HG03565 (cell line): Measurements from ENCODE around the gene BTG4.

Source experiments
- ATAC-seq: cut with Tn5 transposase; IDR thresholded peaks from one replicate; pipeline ENCODE4 v1.9.1; 2021; ENCODE audit warnings: mild to moderate bottlenecking, moderate library complexity; ENCODE audit not compliant: unreplicated experiment

The BTG4 gene

DNA sequence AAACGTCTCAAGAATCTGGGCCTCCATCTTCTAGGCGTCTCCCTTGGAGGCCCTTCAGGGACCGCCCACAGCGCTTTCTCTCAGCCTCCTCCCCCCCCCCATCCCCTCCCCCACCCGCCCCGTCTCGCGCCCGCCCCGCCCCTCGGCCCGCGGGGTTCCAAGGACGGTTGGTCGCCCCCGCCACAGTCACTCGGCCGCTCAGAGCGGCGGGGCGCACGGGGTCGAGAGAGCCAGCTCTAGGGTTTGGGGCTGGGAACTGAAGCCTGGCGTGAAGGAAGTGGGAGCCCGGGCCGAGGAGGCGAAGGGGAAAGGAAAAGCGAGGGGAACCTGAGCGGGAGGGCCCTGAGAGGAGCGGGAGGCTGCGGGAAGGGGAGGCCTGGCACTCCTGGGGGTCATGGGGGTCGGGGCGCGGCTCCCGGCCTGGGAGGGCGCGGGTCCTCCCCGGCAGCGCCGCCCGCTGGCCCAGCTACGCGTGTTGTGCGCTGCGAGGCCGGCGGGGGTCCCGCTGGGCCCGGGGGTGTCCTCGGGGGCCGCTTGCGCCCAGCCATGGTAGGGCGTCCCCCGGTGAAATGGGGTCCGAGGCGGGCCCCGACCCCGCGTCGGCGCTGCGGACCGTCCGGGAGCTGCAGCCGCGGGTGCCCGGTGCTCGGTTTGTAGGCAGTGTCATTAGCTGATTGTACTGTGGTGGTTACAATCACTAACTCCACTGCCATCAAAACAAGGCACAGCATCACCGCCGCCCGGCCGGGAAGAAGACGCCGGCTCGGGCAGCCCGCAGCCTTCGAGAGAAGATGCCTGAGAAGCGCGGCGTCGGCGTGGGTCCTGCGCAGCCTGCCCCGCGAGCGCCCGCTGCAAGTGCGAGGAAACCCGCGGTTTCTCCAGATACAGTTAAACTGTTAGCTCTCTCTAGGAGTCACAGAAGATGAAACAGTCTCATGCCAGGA, at the start of gene BTG4:
Gene BTG4 (minus strand): TSS at position 91 of the 944 bp plus-strand sequence. CDS start 13,610 bp downstream, outside the sequence.
- ATAC-seq: no peak

DNA sequence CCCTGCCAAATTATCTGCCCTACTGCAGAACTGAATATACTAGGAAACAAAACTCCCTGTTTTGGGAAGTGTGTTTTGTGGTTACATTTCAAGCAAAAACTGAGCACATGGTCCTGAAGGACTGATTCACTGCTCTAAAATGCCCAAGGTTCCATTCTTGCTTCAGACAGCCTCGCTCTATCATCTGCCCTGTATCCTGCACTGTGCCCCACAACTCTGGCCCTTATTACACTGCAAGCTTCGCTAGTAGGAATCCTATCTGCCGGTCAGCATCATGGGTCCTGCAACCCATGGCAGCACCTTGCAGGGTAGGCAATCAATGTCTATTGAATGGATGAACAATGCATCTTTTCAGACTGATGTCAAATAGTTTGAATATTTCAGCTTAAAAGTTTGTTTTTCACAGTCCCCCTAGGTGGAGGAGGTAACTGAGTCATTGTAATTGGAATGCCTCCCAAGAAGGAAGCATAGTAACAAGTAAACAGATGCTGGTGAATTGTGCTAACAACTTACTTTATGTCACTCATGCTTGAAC, 49.7 kb upstream of the BTG4 start:
- ATAC-seq: no peak

DNA sequence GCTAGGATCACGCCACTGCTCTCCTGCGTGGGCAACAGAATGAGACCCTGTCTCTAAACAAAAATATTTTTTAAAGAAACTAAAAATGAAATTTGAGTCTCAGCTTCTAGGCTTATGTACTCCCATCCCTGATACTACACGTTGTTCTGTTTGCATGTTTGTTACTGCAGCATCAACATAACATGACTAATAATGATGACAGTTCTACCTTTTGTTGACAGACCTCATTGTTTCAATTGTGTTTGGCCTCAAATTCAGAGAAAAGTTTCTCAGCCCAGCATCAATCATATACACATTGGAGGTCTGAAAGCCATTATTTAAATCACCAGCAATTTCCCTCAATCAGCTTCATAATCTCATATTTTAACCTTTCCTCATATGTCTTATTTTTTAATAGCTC, 49.1 kb upstream of the BTG4 start:
- no peak for ATAC-seq

DNA sequence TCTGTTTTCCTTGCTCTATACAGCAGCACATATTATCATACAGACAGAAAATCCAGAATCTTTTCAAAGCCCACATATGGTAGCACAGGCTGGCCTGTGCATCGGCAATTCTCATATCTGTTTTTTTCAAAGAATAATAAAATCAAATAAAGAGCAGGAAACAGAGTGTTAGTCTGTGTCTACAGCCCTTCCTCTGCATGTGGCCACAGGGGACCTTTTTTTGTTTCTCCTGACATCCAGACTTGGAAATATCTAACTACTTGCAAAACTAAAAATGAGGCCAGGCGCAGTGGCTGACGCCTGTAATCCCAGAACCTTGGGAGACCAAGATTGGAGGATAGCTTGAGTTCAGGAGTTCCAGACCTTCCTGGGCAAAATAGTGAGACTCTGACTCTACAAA, 48.6 kb upstream of the BTG4 start:
- ATAC-seq: no peak

DNA sequence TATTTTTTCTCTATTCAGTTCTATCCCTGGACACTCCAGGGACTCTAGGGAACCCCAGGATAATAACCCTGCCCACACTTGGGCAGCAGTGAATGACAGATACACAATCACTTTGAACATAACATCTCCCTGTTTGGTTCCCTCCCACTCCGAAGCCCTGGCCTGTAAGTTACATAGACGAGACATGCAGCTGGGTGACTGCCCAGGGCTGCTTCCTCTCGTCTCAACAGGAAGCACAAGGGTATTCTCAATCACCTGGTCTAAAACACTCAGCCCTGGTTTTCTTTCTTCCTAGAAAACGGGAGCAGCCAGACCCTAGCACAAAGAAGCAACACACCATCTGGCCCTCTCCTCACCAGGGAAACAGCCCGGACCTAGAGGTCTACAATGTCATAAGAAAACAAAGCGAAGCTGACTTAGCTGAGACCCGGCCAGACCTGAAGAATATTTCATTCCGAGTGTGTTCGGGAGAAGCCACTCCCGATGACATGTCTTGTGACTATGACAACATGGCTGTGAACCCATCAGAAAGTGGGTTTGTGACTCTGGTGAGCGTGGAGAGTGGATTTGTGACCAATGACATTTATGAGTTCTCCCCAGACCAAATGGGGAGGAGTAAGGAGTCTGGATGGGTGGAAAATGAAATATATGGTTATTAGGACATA, 47.7 kb upstream of the BTG4 start:
- no peak for ATAC-seq

DNA sequence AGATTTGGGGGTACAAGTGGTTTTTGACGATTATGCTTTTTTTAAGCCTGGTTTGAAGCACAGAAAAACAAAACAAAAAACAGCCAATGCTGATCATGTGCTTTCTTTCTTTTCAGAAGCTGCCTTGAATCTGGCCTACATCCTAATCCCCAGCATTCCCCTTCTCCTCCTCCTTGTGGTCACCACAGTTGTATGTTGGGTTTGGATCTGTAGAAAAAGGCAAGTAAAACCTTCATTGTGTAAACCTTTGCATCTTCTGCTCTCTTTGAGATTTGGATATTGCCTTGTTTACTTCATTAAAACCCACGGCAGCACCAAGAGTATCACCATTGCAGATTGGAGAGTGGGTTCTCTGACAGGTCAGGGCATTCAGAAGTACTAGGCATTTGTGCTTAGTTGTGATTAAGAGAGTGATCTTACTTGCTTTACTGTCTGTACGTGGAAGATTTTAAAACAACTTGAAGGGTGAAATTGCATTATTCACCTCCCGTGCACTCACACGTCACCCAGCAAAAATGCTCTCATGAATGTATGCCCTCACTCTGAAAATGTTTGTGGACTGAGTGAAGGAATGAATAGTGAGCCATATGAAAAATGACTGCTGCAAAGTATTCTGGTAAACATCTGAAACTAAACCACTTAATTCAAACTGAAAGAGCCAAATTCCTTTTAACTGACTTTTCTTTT, 45.4 kb upstream of the BTG4 start:
- ATAC-seq: no peak

DNA sequence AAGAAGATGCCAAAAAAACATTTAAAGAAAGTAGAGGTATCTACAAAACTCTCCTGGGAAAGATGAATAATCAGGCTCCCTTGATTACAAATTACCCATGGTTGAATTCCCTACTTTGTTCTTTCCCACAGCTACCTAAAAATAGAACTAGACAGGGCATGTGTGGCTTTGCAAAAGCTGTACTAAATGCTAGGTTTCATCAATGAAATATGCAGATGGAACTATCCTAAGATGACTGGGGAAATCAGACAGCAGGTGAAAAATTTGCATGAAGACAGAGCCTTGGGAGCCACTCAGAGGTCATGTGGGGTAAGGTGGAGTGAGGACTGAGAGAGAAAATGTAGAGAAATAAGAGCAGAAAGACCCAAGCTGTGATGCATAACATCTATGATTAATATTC, 43.1 kb upstream of the BTG4 start:
- ATAC-seq: no peak

DNA sequence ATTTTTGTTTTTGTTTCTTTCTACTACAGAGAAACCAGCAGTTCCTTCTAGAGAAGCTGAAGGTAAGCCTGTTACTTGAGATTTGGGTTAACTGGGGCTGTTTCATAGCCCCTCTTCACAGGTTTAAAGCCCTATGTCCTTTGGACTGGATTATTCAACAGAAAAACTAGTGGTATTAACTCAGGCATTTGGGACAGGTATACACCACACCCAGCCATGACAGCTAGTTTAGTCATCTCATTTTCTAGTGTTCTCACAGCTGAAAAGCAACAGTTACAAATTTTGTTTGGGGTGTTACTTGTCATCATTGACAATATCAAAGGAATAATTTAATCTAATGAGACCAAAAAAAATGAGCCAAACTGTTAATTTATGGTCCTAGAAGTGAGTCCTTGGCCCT, 42.3 kb upstream of the BTG4 start:
- ATAC-seq: no peak

DNA sequence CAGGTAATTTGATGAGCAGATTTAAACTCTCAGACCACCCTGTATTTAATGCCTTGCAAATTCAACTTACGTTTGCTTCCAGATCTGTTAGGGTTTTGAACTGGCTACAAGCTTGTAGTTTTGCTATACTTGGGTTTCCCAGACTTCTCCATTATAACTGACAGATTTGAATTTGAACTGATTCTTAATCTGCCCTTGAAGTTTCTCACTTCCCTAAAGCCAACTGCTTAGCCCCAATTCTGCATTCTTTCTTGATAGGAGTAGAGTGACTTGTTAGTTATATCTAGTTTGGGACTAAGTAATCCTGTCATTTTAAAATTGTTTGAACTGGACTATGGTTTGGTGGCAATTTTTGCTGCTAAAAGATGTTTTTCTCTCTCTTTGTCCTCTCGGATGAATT, 38.1 kb upstream of the BTG4 start:
- no peak for ATAC-seq

DNA sequence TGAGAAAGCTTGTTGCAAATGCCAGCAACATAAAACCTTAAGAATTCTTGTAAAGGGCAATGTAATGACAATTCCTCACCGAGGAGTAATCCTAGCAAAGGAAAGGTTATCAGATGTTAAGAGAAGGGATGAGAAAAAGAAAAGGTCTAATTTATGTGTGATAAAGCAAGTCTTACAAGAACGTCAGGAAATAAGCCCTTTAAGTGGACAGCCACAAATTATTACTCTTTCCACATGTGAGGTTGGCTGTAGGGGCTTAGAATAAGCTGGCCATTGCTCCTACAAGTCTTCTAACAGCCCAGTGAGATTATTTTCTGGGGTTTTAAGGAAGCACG, 37.6 kb upstream of the BTG4 start:
- ATAC-seq: no peak

DNA sequence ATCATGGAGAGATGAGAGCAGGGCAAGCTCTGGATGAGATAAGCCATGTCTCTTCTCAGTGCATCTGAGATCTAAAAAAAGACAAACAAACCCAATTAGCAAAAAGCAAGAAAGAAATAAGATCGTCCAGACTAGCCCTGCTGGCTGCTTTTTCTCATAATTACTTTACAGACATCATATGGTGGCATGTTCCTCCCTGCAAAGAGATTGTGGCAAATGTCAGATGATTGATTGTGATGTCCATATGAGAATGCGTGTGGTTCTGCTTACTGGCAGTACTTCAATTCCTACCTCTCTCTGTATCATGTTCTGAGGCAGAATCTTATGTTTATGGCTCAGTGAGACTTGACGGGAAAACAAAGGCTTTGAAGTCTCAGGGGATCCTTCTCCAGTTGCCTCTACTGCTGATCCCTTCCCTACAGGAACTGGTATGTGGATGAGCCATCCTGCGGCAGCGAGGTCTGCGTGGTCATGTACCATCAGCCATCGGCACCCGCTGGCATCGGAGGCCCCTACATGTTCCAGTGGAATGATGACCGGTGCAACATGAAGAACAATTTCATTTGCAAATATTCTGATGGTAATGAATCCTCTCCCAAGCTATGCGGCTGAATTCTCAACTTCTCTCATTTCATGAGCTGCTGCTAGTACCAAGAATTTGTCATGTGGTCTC, 37.1 kb upstream of the BTG4 start:
- no peak for ATAC-seq

DNA sequence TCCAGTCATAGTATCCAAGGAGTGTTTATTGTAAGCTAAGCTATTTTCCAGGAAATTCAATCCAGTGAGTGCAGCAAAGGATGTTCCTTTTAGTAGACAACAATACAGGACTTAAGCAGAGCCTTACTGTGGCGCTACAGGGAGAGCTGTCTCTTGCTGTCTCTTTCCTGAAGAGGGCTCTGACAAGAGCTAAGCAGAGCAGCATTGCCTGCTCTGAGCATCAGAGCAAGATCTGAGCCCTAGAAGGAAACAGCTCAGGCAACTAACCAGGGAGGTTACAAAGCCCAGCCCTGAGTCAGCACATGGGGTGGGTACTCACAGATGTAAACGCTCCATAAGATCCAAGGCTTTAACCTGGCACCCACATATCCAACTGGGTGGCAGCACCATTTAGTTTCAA, 36.3 kb upstream of the BTG4 start:
- ATAC-seq: no peak

DNA sequence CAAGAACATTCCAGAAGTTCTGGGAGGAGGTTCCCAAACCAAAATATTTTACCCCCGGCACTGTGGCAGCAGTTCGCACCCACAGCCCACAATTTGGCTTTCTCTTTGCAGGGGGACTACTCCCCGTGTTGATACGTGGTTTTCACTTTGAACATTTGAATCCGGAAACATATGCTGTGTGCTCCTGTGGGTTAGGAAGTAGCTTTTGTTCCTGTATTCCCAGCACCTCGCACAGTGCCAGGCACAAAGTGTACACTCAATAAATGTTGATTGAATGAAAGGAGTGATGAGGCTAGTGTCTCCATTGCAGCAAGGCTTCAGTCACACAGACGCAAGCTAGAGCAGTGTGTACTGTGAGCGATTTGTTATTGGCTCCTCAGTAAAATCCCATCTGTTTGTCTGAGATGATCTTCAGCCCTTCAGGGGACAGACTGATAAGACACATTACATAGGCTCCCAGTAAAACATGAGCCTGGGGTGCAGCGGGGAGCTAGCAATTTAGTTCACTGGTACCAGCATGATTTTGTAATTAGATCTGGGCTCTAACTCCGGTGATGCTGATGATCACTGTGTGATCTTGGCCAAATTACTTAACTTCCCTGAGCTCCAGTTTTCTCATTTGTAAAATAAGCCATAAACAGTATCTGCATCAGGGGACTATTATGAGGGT, 30.6 kb upstream of the BTG4 start:
- ATAC-seq: no peak

DNA sequence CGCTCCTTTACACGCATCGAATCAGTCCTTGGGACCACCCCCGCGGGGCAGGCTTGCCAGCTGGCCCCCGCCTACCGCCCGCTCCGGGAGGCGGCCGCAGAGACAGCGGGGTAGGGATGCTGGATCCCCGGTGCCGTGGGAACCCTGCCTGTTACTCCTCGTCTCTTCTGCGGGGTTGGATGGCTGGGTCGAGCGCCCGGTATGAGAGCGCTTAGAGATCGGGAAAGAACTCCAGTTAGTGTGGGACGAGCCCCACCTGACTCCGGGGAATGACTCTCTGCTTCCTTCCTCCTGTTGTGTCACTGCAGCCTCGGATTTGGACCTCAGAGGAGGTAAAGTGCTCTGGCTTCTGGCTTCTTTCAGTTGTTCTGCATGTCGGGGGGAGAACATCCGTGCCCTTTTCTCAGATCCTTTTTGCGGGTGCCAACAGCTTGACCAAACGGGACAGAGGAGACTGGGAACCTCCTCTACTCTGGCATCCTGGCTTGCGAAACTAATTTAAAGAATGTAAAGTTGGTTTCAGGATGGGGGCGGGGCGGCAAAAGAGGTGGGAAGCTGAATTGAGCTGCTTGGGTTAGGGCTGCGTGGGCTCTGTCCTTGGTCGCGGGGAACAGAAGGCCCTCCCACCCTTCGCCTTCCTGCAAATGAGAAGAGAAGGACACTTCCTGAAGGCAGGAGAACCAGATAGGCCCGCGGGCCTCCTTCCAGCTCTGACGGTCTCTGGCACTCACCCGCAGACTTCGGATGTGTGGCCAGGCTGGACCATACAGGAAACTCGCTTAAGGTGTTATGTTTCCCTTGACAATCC, 29.3 kb upstream of the BTG4 start:
- no peak for ATAC-seq

DNA sequence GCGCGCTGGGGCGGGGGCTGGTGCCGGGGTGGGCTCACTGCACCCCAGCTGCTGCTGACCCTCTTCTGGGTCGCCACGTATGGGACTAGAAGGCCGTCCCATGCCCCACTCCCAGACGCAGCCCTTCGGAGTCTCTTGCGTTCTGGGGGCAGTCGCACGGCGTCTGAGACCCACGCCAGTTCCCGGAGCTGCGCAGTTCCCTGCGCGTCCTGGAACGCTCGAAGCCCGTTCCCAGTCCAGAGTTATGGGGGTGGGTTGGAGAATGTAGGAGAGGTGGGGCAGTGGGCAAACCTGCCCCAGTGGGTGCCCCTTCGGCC, 28.7 kb upstream of the BTG4 start:
- ATAC-seq: no peak

DNA sequence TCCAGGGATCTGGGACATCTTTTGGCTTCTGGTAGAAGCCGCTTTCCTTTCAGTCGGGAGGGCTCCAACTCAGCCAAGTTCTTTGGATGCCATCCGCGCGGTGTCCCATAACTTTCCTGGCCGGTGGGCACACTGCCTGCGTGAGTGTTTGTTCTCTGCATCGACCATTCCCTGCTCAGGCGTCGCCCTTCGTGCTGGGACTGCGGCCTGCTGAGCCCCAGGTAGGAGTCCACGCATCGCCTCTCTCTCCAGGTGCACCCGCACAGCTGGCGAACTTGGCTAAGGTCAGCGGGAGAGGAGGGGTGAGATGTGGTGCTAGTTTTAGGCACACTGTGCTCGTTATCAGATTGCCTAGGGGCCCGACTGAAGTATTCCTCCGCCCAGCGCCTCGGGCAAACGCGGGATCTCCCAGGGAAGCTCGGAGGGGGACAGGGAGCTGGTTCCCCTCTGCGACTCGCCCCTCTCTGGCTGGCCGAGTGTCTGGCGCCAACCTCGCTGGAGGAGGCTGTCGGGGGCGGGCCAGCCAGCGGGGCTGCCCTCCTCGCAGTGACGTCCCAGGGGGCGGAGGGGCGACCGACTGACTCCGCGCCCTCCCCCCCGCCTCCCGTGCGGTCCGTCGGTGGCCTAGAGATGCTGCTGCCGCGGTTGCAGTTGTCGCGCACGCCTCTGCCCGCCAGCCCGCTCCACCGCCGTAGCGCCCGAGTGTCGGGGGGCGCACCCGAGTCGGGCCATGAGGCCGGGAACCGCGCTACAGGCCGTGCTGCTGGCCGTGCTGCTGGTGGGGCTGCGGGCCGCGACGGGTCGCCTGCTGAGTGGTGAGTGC, 28.1 kb upstream of the BTG4 start, which contains the start of gene LAYN:
Gene LAYN (plus strand): TSS at position 607 of the 823 bp plus-strand sequence. CDS start 124 bp downstream, at position 731.
- ATAC-seq: no peak

DNA sequence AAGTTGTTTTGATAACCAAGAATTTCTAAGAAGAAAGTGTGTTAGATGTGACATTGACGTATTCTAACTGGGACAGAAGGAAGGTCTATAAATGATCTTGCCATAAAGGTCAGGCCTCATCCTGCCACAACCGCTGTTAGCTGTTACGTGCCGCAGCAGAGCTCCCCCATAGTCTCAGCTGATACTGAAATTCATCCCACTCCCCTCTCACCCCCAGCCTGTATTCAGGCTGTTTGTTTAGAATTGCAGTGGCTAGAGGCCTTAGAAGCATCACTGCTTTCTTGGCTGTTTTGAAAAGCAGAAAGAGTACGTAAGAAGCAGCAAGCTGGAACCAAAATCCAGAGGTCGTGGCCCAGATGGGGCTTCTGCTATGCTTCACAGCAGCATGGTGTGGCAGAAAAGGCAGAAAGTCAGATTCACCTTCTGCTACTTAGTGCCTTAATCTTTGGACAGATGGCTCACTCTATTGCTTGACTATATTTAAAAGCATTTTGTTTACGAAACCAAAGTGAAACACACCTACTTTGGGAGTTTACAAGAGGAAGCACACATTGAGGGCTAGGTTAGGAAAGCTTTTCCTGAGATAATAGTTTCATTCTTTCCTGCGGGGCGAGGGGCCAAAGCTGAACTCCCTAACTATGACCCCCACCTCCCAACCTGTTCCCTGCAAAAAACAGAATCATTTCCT, 27.4 kb upstream of the BTG4 start:
- ATAC-seq: no peak

DNA sequence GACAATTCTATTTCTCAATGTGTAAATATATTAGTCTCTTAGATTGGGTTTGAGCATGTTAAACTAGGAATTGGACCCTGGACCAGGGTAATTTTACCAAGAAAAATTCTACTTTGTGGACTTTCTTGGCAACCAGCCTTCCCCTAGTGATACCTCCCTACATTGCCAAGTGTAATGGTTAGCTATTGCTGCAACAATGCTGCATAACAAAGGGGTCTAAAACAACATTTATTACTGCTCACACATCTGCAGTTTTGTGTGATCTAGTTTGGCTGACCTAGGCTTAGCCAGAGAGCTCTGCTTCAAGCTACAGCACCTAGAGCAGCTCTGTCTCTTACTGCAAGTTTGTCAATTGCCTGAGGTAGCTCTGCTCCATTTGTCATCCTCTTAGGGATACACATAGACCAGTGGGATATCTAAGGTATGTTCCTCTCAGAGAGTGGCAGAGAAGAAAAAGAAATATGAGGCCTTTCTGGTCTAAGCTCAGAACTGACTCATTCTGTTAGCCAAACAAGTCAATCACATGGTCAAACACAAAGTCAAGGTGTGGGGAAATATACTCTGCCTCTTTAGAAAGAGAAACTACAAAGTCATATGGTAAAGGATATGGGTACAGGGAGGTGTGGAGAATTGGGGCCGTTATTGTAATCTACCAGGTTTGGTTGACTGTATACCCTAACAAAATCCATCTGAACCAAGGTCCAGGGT, 26.4 kb upstream of the BTG4 start:
- no peak for ATAC-seq
